Kasumi-1 (cell line): Measurements from ENCODE around the gene IL21R.
A peak's percentile ranks its signal among the peaks of the same experiment; 100 is the strongest.
"Not testable (repeated sequence)": the region's sequence is repeated elsewhere in the genome, so short reads cannot be mapped to it uniquely, and the experiment has no call there.

Source experiments
- DNase-seq, 2 experiments: peaks; one replicate each; lab custom pipeline; 2025; lab: John Stamatoyannopoulos, UW

IL21R gene

DNA sequence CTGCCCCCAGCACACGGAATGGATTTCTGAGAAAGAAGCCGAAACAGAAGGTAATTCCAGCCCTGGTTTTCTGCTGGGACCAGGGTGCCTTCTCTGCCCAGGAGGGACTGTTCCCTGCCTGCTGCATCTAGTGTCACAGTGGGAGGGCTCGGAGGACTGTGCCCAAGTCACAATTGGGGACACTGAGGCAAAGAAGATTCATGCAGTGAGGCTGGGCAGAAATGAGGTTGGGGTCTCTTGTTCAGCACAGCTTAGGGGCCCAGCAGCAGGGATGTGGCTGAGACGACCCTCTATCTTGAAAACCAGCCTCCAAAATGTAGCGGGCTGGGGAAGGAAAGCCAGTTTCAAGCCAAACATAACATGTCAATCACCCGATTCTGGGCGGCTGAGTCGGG, 592 bp downstream of the IL21R start:
- no peak for DNase-seq

DNA sequence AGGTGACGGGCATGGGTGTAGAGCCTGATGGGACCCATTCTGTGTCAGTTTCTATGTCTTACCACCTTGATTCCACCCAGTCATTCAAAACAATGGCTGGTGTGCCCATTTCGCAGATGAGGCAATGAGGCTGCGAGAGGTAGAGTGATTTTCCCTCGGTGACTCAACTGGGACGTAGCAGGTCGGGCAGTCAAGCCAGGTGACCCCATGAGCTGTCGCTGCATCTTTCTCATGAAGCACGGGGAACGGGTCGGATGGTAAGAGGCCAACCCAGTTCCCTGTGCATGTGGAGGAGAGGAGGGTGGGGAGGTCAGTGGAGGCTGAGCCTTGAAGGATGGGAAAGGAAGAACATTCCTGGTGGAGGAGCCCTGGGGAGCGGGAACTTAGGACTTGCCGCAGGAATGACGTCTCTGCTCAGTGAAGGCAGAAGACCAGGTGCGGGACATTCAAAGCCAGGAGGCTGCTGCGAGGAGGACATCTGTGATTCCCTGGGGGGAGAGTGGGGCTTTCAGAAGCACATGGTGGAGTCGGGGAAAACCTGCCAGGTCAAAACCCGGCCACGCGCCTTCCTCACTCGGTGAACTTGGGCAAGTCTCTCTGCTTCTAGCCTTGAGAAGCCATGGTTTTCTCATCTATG, 1.1 kb downstream of the IL21R start:
- DNase-seq: no peak

- no peak for DNase-seq
Measured at GRCh38 chr16:27403601-27403992, 1.6 kb downstream of the IL21R start.

DNA sequence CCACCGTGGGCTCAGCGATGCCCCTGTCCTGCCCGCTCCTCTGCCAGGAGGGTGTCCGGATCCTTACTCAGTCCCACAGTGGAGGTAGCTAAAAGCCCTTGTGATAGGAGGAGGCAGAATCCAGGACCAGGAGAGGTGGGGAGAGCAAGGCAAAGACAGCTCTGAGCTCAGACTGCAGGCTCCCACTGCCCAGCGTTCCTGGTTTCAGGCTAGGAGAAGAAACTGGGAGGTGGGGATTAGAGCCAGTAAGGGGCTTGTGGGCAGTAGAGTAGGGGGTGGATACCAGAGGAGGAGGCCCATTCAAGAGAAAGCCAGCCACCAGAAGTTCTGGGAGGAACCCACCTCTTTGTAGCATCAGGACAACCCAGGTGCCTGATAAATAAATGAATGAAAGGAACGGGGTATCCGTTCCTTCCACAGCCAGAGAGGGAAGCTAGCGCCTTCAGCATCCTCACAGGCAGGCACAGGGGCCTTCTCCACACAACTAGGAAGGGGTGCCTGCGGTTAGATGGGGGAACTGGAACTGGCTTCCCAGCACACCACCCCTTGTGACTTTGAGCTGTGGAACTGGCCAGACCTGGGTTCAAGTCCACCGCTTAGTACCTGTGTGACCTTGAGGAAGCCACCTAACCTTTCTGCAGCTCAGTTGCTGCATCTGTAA, 2.3 kb downstream of the IL21R start:
- no peak for DNase-seq

DNA sequence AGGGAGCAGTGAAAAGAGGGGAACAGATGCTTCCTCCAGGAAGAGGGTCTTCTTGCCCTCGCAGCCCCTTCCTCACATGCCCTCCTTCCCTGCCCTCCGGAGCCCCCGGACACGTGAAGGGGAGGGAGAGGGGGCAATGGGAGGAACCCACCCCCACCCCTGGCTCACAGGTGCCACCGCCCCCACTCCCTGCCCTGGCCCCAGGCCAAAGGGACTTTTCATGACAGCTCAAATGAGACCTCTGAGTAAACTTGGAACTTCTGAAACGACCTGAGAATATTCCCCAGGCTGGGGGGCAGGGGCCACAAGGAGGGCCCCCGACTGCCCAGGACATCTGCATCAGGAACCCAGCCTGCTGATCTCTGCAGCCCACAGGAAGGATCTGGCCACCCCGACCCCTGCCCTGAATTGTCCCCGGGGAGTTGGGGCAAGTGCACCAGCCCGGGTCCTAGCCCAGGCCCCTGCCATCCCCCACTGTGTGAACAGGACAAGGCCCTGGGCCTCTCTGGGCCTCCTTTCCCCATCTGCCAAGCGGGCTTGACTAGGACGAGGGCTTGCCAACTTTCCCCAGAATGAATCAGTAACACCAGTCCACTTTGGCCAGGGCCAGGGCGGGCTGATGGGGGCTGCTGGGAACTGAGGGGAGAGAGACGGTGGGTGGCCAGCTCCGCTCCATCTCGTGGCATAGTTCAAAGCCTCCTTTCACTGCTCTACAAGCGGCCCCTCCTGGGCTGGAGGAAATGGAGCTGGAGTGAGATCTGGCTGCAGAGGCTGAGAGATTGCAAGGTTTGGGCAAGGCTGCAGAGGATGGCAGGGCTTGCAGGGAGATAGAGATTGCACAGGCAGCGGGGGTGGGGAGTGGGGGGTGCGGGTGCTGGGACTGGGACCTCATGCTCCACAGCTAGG, 3.8 kb downstream of the IL21R start:
- DNase-seq: no peak

DNA sequence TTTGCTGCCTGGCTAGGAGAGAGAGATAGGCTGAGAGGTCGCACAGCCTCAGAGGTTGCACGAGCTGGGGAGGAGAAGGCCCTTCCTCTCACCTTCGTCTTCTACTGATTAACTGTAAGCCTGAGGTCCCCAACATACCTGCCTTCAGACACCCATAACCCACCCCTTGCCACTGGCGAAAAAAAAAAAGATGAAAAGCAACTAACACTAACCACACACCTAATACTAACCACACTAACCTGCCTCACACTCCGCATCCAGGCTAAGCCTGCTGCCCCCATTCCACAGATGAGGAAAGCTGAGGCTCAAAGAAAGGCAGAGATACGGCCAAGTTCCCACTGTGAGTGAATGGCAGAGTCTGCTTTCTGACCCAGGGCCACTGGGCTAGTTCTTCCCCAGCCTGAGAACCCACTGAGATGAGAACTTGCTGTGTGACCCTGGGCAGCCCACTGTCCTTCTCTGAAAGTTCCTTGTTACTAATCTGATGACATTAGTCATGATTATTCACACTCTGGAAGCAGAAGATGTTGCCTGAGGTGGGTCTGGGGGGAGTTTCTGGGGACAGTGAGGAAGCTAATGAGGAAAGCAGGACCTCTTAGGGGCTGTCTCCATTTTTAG, 4.6 kb downstream of the IL21R start:
- no peak for DNase-seq

- DNase-seq: no peak
Measured at GRCh38 chr16:27407133-27407532, 5.2 kb downstream of the IL21R start.

GRCh38 chr16:27408012-27408601, 6.1 kb downstream of the IL21R start:
- DNase-seq: no peak

DNA sequence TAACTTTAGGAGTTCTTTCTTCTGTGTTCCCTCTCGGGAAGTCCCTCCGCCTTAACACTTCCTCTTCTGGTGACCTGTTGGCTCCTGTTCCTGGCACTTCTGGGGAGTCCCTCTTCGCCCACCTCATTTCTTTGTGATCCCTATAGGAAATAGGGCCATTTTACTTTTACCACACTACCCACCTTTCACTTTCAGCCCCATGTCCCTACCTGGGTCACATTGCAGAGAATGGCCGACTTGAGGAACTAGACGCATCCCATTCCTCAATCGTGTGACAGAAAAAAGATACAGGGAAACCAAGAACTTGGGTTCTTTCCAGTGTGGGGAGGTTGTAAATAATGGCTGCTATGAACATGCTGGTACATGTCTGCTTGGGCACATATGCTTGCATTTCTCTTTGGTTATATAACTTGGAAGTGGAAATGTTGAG, 6.6 kb downstream of the IL21R start:
- DNase-seq: no peak

- DNase-seq: not testable (repeated sequence)
Measured at GRCh38 chr16:27409958-27410357, 8.0 kb downstream of the IL21R start.

DNA sequence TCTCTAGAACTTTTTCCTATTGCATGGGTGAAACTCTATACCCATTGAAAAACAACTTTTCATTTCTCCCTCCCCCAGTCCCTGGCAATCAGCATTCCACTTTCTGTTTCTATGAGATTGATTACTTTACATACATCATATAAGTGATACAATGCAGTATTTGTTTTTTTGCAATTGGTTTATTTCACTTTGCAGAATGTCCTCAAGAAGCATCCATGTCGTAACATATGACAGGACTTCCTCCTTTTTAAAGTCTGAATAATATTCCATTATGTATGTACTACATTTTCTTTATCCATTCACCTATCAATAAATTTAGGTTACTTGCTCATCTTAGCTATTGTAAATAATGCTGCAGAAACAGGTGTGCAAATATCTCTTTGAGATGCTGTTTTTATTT, 8.8 kb downstream of the IL21R start:
- no peak for DNase-seq

DNA sequence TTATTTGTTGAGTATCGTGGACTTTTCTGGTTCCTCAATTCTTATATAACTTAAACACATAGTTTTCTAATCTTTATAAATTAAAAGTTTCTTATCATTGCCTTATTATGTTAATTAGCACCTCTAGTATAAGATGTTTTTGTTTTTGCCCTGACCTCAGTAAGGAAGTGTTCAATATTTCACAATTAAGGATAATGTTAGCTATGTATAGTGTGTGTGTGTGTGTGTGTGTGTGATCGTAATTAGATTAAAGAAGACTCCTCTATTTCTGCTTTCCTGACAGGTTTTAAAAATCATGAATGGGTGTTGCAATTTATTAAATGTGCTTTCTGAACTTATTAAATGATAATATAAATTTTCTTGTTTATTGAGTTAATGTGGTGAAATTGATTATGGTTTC, 12.0 kb downstream of the IL21R start:
- no peak for DNase-seq

DNA sequence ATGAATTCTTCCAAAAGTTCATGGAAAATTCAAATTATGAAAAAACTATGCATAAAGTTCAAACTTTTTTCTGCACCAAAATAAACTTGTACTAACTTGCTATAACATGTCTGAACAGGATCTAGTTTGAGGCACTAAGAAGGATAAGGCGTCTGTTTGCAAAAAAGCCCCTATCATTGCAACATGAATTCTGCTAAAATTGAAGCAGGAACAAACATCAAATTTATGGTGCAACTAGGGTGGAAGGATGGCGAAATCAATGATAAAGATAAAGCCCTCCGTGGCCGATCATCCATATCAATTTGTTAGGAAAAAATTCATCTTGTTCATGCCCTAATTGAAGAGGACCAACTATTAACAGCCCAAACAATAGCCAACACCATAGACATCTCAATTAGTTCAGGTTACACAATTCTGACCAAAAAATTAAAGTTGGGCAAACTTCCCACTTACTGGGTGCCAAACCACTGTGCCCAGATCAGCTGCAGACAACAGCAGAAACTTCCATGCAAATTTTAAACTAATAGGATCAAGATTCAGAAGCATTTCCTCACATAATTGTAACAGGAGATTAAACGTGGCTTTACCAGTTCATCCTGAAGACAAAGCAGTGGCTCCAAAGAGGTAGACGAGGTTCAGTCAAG, 12.9 kb downstream of the IL21R start:
- no peak for DNase-seq

GRCh38 chr16:27417047-27417671, 15.2 kb downstream of the IL21R start:
- no peak for DNase-seq

- peak in 1 of 2 experiments; percentile 14 for DNase-seq
Measured at GRCh38 chr16:27421961-27422740, 20.2 kb downstream of the IL21R start.

DNA sequence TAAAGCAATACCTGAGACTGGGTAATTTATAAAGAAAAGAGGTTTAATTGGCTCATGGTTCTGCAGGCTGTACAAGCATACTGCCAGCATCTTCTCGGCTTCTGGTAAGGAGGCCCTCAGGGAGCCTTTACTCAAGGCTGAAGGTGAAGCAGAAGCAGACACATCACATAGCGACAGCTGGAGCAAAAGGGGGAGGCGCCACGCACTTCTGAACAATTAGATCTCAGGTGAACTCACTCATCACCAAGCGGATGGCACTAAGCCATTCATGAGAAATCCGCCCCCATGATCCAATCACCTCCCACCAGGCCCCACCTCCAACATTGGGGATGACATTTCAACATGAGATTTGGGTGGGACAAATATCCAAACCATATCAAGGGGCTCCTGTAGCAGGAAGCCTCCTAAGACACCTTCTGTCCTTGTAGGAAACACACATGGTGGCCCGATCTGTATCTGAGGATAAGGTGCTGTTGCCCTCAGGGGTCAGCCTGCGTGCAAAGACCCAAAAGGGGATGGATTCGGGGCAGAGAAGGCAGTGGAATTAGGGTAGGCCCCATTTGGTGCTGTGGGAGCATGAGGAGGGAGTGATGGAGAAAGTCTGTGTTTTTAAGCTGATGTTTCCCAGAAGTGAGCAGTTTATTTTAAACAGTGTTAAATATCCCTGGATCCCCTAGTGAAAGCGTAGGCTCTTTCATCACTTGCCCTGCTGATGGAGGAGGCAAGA, 23.0 kb downstream of the IL21R start:
- DNase-seq: no peak

DNA sequence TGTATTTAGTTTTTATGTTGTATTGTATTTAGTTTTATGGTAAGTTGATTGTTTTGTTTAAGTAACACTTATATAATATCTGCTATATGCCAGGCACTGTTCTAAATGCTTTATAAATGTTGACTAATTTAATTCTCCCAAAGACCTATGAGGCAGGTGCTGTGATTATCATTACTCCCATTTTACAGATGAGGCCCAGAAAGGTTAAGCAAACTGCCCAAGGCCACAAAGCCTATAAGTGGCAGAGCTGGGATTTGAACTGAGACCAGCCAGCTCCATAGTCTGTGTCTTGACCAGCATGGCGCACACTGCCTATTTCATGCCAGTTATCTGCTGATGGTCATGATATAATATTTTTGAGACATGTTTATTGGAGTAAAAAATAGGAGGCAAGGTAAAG, 24.0 kb downstream of the IL21R start:
- no peak for DNase-seq

DNA sequence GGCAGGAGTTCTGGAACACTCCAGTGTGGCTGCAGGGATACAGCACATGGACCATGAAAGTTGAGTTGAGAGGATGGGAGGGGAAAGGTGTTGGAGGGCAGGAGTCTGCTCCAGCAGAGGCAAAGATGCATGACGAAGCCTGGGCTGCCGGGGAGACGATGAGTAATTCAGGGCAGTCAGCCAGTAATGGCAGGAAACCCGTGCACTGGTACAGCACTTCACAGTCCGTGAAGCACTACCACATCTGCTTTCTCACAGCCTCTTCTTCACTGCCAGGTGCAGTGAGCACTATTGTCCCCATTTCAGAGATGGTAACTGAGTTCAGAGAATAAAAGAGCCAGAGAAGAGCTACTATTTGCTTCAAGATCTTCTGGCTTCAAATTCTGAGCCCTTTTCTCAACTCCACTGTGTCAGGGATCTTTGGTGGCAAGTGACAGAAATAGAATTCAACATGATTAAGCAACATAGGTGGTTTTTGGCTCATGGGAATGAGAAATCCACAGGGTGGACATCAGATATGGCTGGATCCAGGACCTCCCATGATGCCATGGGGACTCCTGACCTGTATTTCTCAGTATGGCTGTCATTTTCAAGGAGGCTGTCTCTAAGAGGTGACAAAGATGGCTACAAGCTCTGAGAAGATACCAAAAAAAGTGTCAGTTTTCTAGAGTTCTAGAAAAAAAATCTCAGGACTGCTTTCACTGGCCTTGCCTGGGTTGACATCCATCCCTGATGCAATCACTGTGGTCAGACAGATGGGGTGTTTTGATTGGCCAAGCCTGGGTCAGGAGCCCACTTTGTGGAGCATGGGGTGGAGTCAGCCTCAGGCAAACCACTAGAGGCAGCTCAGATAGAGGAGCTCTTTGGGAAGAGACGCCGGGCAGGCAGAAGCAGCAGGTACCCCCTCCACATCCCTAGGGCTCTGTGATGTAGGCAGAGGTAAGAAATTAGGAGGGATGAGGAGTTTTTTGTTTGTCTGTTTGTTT, 24.7 kb downstream of the IL21R start:
- DNase-seq: peak; percentile 52 to 64
